IMR-90 (cell line): ENCODE data around the gene CDT1. TPM values are rescaled to one million over a fixed set of nuclear protein-coding genes. Genes with fewer than 3 reads are reported as not detected.

ENCODE experiments used
- ATAC-seq: fragments of 200-7000 bp; cut with Tn5 transposase; 2 replicates; pipeline ENCODE4 v1.9.1; 2020; ENCODE audit warnings: low read depth, mild to moderate bottlenecking, moderate library complexity
- BruUV-seq: library from RNA; stranded (reverse); fragments of 400-500 nt; replicated peaks from 2 replicates; lab custom pipeline; 2021; lab: Mats Ljungman, UMichigan
- CTCF ChIA-PET: fragments of 300-600 bp; formaldehyde crosslinking; extraction: SDS; loops from one replicate; lab custom pipeline; 2021; ENCODE audit warnings: antibody characterized with exemption; lab: Yijun Ruan, JAX
- POLR2A ChIA-PET: fragments of 300-600 bp; sonication (Branson Sonifier 250); formaldehyde crosslinking; loops from one replicate; lab custom pipeline; 2022; ENCODE audit warnings: antibody characterized with exemption; ENCODE audit not compliant: unreplicated experiment; lab: Charles Lee
- DNase-seq: peaks from one replicate; pipeline ENCODE4 v3.0.0; 2013
- H2AFZ ChIP-seq: replicated peaks from 2 replicates; pipeline ENCODE3; 2013; ENCODE audit warnings: low read length, mild to moderate bottlenecking; ENCODE audit not compliant: poor library complexity
- H2AK5ac ChIP-seq: 2 replicates; pipeline ENCODE4 v1.6.1; 2013; ENCODE audit warnings: low read depth, low read length, inconsistent platforms
- H2AK9ac ChIP-seq: replicated peaks from 2 replicates; pipeline ENCODE3; 2013; ENCODE audit warnings: mild to moderate bottlenecking, low read depth, low read length, moderate library complexity; ENCODE audit not compliant: poor library complexity
- H2BK120ac ChIP-seq: 2 replicates; pipeline ENCODE4 v1.6.1; 2013; ENCODE audit warnings: low read depth, low read length, inconsistent platforms
- H2BK15ac ChIP-seq: 3 replicates; pipeline ENCODE4 v1.6.1; 2013; ENCODE audit warnings: low read depth, low read length, inconsistent platforms
- H2BK20ac ChIP-seq: 2 replicates; pipeline ENCODE4 v1.6.1; 2013; ENCODE audit warnings: low read depth, mild to moderate bottlenecking, inconsistent platforms, low read length, moderate library complexity
- H2BK5ac ChIP-seq: 2 replicates; pipeline ENCODE4 v1.6.1; 2013; ENCODE audit warnings: mild to moderate bottlenecking, low read depth, low read length, inconsistent platforms; ENCODE audit not compliant: poor library complexity, severe bottlenecking
- H3K14ac ChIP-seq: replicated peaks from 2 replicates; pipeline ENCODE4 v1.6.1; 2013; ENCODE audit warnings: low read depth, low read length, inconsistent platforms
- H3K18ac ChIP-seq: 2 replicates; pipeline ENCODE4 v1.6.1; 2013; ENCODE audit warnings: low read depth, low read length, control low read depth
- H3K23ac ChIP-seq: 2 replicates; pipeline ENCODE4 v1.6.1; 2013; ENCODE audit warnings: low read depth, low read length, inconsistent platforms
- H3K27ac ChIP-seq: 2 replicates; pipeline ENCODE4 v1.5.1; 2013; ENCODE audit warnings: mild to moderate bottlenecking, control low read depth, low read length; ENCODE audit not compliant: insufficient read depth
- H3K27me3 ChIP-seq: 2 replicates; pipeline ENCODE4 v1.6.1; 2013; ENCODE audit warnings: low read length; ENCODE audit not compliant: control insufficient read depth, insufficient read depth
- H3K36me3 ChIP-seq: 2 replicates; pipeline ENCODE4 v1.6.1; 2013; ENCODE audit warnings: low read length, mixed read lengths; ENCODE audit not compliant: control insufficient read depth, insufficient read depth
- H3K4ac ChIP-seq: 2 replicates; pipeline ENCODE4 v1.6.1; 2013; ENCODE audit warnings: low read depth, low read length, inconsistent platforms
- H3K4me1 ChIP-seq: 2 replicates; pipeline ENCODE4 v1.6.1; 2013; ENCODE audit warnings: low read length, mixed read lengths; ENCODE audit not compliant: control insufficient read depth, insufficient read depth
- H3K4me2 ChIP-seq: 2 replicates; pipeline ENCODE4 v1.6.1; 2013; ENCODE audit warnings: low read depth, mild to moderate bottlenecking, control low read depth, low read length, moderate library complexity
- H3K4me3 ChIP-seq: 2 replicates; pipeline ENCODE4 v1.5.1; 2013; ENCODE audit warnings: low read depth, mild to moderate bottlenecking, control low read depth, low read length, moderate library complexity; ENCODE audit not compliant: insufficient read depth
- H3K56ac ChIP-seq: 2 replicates; pipeline ENCODE4 v1.6.1; 2013; ENCODE audit warnings: low read length, inconsistent platforms; ENCODE audit not compliant: insufficient read depth; ENCODE audit errors: extremely low read depth
- H3K79me1 ChIP-seq, 2 experiments: 2 replicates each; pipeline ENCODE4 v1.6.1; 2013; ENCODE audit warnings: low read length in 2 of 2, inconsistent platforms in 1 of 2, low read depth in 1 of 2
- H3K9ac ChIP-seq: 2 replicates; pipeline ENCODE4 v1.6.1; 2013; ENCODE audit warnings: low read depth, low read length, control low read depth
- H3K9me1 ChIP-seq: 2 replicates; pipeline ENCODE4 v1.6.1; 2013; ENCODE audit warnings: low read length, inconsistent platforms; ENCODE audit not compliant: insufficient read depth
- H3K9me3 ChIP-seq: 2 replicates; pipeline ENCODE4 v1.6.1; 2013; ENCODE audit warnings: low read length; ENCODE audit not compliant: control insufficient read depth, insufficient read depth
- H4K20me1 ChIP-seq: 2 replicates; pipeline ENCODE4 v1.6.1; 2013; ENCODE audit warnings: low read length, inconsistent platforms; ENCODE audit not compliant: insufficient read depth
- H4K5ac ChIP-seq: 2 replicates; pipeline ENCODE4 v1.6.1; 2013; ENCODE audit warnings: mild to moderate bottlenecking, low read depth, low read length, control low read depth
- H4K8ac ChIP-seq, 2 experiments: 2 replicates each; pipeline ENCODE4 v1.6.1; 2013; ENCODE audit warnings: low read depth in 2 of 2, low read length in 2 of 2, control low read depth in 1 of 2, inconsistent platforms in 1 of 2
- H4K91ac ChIP-seq: 2 replicates; pipeline ENCODE4 v1.6.1; 2013; ENCODE audit warnings: low read depth, low read length, inconsistent platforms; ENCODE audit not compliant: insufficient read depth
- BHLHE40 ChIP-seq: fragments of 150-350 bp; IDR thresholded peaks from 2 replicates; pipeline ENCODE4 v1.6.1; 2016; ENCODE audit warnings: mild to moderate bottlenecking, low read depth, low read length
- CEBPB ChIP-seq: IDR thresholded peaks from 2 replicates; pipeline ENCODE4 v1.6.1; 2012; ENCODE audit warnings: low read depth, low read length, improper control_type of control experiment
- CHD1 ChIP-seq: IDR thresholded peaks from 2 replicates; pipeline ENCODE4 v1.6.1; 2012; ENCODE audit warnings: low read depth, low read length, improper control_type of control experiment
- FOS ChIP-seq: fragments of 150-350 bp; IDR thresholded peaks from 2 replicates; pipeline ENCODE4 v1.6.1; 2016; ENCODE audit warnings: low read depth, low read length
- MAFK ChIP-seq: IDR thresholded peaks from 2 replicates; pipeline ENCODE4 v1.6.1; 2012; ENCODE audit warnings: low read depth, low read length, improper control_type of control experiment
- MAZ ChIP-seq: IDR thresholded peaks from 2 replicates; pipeline ENCODE4 v1.6.1; 2012; ENCODE audit warnings: low read depth, mild to moderate bottlenecking, low read length, improper control_type of control experiment, moderate library complexity, borderline replicate concordance
- MXI1 ChIP-seq: IDR thresholded peaks from 2 replicates; pipeline ENCODE4 v1.6.1; 2012; ENCODE audit warnings: low read depth, mild to moderate bottlenecking, low read length, moderate library complexity, borderline replicate concordance
- NFE2L2 ChIP-seq: fragments of 150-350 bp; IDR thresholded peaks from 2 replicates; pipeline ENCODE4 v1.6.1; 2016; ENCODE audit warnings: low read depth, mild to moderate bottlenecking, low read length
- POLR2A ChIP-seq: IDR thresholded peaks from 2 replicates; pipeline ENCODE4 v1.6.1; 2012; ENCODE audit warnings: mild to moderate bottlenecking, low read depth, low read length
- RCOR1 ChIP-seq: IDR thresholded peaks from 2 replicates; pipeline ENCODE4 v1.6.1; 2012; ENCODE audit warnings: mild to moderate bottlenecking, low read length, improper control_type of control experiment; ENCODE audit not compliant: insufficient replicate concordance
- RFX5 ChIP-seq: IDR thresholded peaks from 2 replicates; pipeline ENCODE4 v1.8.0; 2012; ENCODE audit warnings: low read depth, mild to moderate bottlenecking, low read length, moderate library complexity
- SMC3 ChIP-seq: fragments of 150-350 bp; IDR thresholded peaks from 2 replicates; pipeline ENCODE4 v1.6.1; 2016; ENCODE audit warnings: low read depth, mild to moderate bottlenecking, antibody characterized with exemption, low read length, moderate library complexity
- WGBS, 2 experiments: methylation state at CpG; one replicate each; pipeline versions ENCODE4 v1.1.5 to v1.1.7; 2013; ENCODE audit warnings: missing lambda C conversion rate in 2 of 2; ENCODE audit not compliant: insufficient read length in 1 of 2; ENCODE audit errors: extremely low coverage in 2 of 2; 5-methylcytosine and 5-hydroxymethylcytosine counted together
- dilution Hi-C: fragments of 300-500 bp; cut with HindIII; formaldehyde crosslinking; loops from one replicate; pipeline ENCODE4 v1.14.3; 2018; ENCODE audit warnings: low sequenced_read_pairs; ENCODE audit not compliant: unreplicated experiment
- in situ Hi-C: fragments of 300-500 bp; cut with MboI; formaldehyde crosslinking; loops from 3 replicates; pipeline ENCODE4 v1.14.3; 2019; ENCODE audit warnings: low sequenced_read_pairs, inconsistent platforms, mixed read lengths
- intact Hi-C: fragments of 100-400 bp; cut with micrococcal nuclease; formaldehyde crosslinking; loops from 2 replicates; pipeline ENCODE4 v1.10.0; 2022
- polyA plus RNA-seq, 3 experiments: library from polyadenylated mRNA; depleted of rRNA; stranded (reverse); fragments of >200 nt; gene quantifications; 2 replicates each; pipeline ENCODE4 v1.2.3, GENCODE V29; 2012; ENCODE audit warnings: low replicate concordance in 1 of 3
- total RNA-seq: library from RNA; depleted of rRNA; stranded (reverse); fragments of >200 nt; gene quantifications from 2 replicates; pipeline ENCODE4 v1.2.3, GENCODE V29; 2012
- TF ChIP-seq, protein P1 (sequence below): fragments of 150-350 bp; IDR thresholded peaks from 2 replicates; pipeline ENCODE4 v1.6.1; 2016; ENCODE audit warnings: low read depth, mild to moderate bottlenecking, low read length, moderate library complexity, borderline replicate concordance
- TF ChIP-seq, protein P2 (sequence below): conservative IDR thresholded peaks from 2 replicates; pipeline ENCODE4 v1.5.1; 2012; ENCODE audit warnings: mild to moderate bottlenecking, low read depth, low read length, improper control_type of control experiment

The CDT1 gene
- total and polyA plus RNA-seq, 2 of the 4 experiments (the other 2 are of a cell fraction), result 3.2 to 11.8 TPM

DNA sequence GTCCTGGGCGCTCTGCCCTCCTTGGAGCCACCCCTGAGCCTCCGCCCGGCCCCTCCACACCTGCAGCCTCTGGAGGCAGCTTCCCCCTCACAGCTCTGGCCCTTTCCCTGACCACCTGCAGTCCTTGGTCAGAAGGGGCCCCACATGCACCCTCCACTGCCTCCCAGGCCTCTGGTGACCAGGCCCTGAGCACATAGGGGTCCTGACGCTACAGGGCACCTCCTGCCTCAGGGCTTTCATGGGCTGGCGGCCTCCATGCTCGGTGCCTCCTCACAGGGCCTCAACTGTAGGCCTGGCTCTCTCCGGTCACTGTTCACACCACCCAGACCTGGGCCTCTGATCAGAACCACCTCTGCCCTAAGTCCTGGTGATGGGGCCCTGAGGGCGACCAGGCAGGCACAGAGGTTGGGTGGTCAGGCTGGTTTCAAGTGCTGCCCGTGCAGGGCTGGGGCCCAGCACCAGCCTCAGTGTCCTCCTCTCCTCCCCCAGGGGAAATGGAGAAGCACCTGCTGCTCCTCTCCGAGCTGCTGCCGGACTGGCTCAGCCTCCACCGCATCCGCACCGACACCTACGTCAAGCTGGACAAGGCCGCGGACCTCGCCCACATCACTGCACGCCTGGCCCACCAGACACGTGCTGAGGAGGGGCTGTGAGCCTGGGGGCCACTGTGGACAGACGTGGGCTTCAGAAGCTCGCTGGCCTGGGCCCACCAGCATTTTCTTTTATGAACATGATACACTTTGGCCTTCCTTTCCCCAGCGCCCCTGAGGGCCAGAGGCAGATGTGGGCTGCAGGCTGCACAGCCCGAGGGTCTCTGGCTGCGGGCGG is 4.3 kb downstream of the CDT1 start:
- Histone ChIP-seq H4K8ac (no peak overlapping the region), H4K91ac (no peak overlapping the region), H3K4me2 (no peak overlapping the region), H3K9ac (no peak overlapping the region), H3K27ac (no peak overlapping the region), H4K20me1 (peaks cover 23% of the 10 kb centered on the region), H3K4ac (no peak overlapping the region), H3K27me3 (no peaks in the 10 kb centered on the region), H3K9me3 (no peaks in the 10 kb centered on the region), H3K4me1 (peaks cover 19% of the 10 kb centered on the region), H3K23ac (no peak overlapping the region), H2AK9ac (no peak overlapping the region), H3K36me3 (peaks cover 19% of the 10 kb centered on the region), H2BK120ac (no peak overlapping the region), H4K5ac (no peak overlapping the region), H2AFZ (no peak overlapping the region), H2BK20ac (no peak overlapping the region), H2BK15ac (no peak overlapping the region), H3K18ac (no peak overlapping the region), H2BK5ac (no peak overlapping the region), H3K9me1 (no peaks in the 10 kb centered on the region), H3K56ac (no peak overlapping the region), H3K79me1 (peaks cover 11 to 55% of the 10 kb centered on the region in 2 experiments; a peak in 3 of 4 replicates), H3K4me3 (no peak overlapping the region), H3K14ac (no peak overlapping the region), H2AK5ac (no peak overlapping the region)
- DNase-seq (no peak), ATAC-seq (no peak)
- no peak for TF ChIP-seq MAZ
- no peak for TF ChIP-seq CHD1
- TF ChIP-seq CEBPB, result no peak
- no peak for TF ChIP-seq SMC3
- TF ChIP-seq NFE2L2, result no peak
- TF ChIP-seq MXI1, result no peak
- TF ChIP-seq, protein P1, sequence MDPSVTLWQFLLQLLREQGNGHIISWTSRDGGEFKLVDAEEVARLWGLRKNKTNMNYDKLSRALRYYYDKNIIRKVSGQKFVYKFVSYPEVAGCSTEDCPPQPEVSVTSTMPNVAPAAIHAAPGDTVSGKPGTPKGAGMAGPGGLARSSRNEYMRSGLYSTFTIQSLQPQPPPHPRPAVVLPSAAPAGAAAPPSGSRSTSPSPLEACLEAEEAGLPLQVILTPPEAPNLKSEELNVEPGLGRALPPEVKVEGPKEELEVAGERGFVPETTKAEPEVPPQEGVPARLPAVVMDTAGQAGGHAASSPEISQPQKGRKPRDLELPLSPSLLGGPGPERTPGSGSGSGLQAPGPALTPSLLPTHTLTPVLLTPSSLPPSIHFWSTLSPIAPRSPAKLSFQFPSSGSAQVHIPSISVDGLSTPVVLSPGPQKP, result no peak
- TF ChIP-seq FOS, result no peak
- TF ChIP-seq RFX5, result no peak
- no peak for TF ChIP-seq RCOR1
- no peak for TF ChIP-seq POLR2A
- TF ChIP-seq MAFK, result no peak
- no peak for TF ChIP-seq BHLHE40
- TF ChIP-seq, protein P2, sequence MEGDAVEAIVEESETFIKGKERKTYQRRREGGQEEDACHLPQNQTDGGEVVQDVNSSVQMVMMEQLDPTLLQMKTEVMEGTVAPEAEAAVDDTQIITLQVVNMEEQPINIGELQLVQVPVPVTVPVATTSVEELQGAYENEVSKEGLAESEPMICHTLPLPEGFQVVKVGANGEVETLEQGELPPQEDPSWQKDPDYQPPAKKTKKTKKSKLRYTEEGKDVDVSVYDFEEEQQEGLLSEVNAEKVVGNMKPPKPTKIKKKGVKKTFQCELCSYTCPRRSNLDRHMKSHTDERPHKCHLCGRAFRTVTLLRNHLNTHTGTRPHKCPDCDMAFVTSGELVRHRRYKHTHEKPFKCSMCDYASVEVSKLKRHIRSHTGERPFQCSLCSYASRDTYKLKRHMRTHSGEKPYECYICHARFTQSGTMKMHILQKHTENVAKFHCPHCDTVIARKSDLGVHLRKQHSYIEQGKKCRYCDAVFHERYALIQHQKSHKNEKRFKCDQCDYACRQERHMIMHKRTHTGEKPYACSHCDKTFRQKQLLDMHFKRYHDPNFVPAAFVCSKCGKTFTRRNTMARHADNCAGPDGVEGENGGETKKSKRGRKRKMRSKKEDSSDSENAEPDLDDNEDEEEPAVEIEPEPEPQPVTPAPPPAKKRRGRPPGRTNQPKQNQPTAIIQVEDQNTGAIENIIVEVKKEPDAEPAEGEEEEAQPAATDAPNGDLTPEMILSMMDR, result no peak
- BruUV-seq, result no TSS peak
- POLR2A ChIA-PET, result no interaction called here
- intact Hi-C loops (no loop called here), dilution Hi-C loops (no loop called here), in situ Hi-C loops (no loop called here)
- 90% methylated on average over 11 of the region's 26 CpGs; no CpG with 5 or more reads in 1 of the 2 experiments for WGBS, 2 experiments
- CTCF ChIA-PET, result no interaction called here
